ENCODE results near the gene EXOC1. TPM values are rescaled to one million over a fixed set of nuclear protein-coding genes. Genes with fewer than 3 reads are reported as not detected.

Gene EXOC1
- total RNA-seq, 3 donors from 2014 or later, result 15.9 to 16.4 (median 16.2) TPM

DNA sequence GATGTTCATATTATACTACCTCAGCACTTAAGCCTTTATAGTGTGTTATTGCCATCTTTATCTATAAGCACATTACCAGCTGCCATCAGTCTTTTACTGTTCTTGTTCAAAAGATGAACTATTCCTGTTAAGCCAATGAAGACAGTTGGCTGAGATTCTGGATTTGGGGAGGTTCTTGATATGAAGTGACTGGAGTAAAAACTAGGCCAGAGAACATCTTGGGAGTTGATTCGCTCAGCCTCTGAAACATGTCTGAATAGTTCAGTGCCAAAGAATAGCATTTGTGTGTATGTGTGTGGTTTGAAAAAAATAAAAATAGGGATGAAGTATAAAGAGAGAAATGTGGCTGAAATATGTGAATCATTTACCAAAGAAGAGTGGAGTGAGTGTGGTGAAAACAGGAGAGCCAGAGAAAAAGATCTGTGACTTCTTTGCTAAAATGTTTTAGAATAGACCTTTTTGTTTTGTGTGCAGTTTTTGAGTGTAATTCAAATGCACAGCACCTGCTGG lies 15.2 kb downstream of the EXOC1 start:
- Mint-ChIP-seq H3K9me3 (no peaks in the 10 kb centered on the region), H3K4me1 (ENCODE audit: low read depth) (peaks cover 20% of the 10 kb centered on the region), H3K4me3 (no peak overlapping the region), H3K27me3 (ENCODE audit: low read depth) (no peaks in the 10 kb centered on the region), H3K36me3 (ENCODE audit: insufficient read depth) (peaks cover 29% of the 10 kb centered on the region)
- ATAC-seq, result no peak
- no peak for DNase-seq

DNA sequence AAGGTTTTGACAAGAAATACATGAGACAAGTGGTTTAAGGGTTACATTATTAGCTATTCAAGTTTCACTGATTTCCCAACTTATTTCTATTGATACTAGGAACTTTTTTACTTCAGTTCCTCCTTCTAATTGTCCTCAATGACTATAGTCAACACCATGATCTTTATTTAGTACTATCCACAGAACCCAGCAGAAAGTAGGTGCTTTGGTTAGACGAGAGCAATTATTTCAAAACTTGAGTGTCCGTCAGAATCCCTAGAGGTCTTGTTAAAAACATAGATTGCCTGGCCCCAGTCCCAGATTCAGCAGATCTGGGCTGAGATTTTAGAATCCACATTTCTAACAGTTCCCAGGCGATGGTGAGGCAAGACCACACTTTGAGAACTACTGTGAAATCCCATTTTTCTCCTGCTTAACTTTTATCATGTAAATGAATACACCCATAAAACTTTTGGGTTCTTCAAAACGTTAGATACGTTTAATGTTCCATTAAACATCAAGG lies 17.9 kb downstream of the EXOC1 start:
- no peak overlapping the region for H3K4me3 Mint-ChIP-seq
- no peak for DNase-seq
- H3K9me3 Mint-ChIP-seq, result no peaks in the 10 kb centered on the region
- no peaks in the 10 kb centered on the region for H3K27me3 Mint-ChIP-seq (ENCODE audit: low read depth)
- peaks cover 7% of the 10 kb centered on the region for H3K4me1 Mint-ChIP-seq (ENCODE audit: low read depth)
- no peak for ATAC-seq
- H3K36me3 Mint-ChIP-seq (ENCODE audit: insufficient read depth), result peaks cover 34% of the 10 kb centered on the region

DNA sequence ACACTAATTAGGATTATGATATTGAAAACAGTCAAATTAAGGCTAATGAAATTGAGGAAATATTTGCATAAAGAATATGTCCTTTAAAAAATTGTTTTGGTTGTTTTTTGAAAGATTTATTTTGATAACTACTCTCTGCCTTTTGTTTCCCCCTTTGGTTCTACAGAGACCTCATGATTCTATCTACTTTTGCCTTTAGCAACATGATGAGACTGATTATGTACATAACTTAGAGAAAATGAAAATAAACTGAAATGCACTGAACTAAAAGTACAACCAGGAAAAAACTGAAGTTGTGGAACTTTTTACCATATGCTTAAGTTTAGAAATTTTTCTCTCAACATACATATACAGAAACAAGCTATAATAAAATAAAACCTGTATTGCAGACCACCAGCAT lies 21.4 kb downstream of the EXOC1 start:
- H3K27me3 Mint-ChIP-seq (ENCODE audit: low read depth), result no peaks in the 10 kb centered on the region
- H3K9me3 Mint-ChIP-seq, result no peaks in the 10 kb centered on the region
- no peak for ATAC-seq
- H3K36me3 Mint-ChIP-seq (ENCODE audit: insufficient read depth), result peaks cover 44% of the 10 kb centered on the region
- no peak for DNase-seq
- no peak overlapping the region for H3K4me3 Mint-ChIP-seq
- no peaks in the 10 kb centered on the region for H3K4me1 Mint-ChIP-seq (ENCODE audit: low read depth)

DNA sequence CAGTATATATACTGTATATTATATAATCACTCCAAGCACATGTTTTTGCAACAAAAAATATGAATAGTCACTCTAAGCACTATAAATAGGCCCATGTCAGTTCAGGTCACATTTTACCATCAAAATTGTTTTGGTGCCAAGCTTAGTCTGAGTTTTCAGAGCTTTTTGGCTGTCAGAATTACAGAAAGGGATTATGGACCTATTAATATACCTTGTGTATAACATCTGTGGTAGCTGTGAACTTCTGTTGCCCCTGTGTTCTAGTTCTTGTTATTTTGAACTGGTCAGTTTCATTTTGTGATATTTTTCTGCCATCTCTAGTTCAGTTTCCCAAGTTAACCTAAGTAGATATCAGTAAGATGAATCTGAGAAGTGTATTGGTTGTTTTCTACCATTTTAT lies 22.9 kb downstream of the EXOC1 start:
- Mint-ChIP-seq H3K27me3 (ENCODE audit: low read depth) (no peaks in the 10 kb centered on the region), H3K4me1 (ENCODE audit: low read depth) (no peaks in the 10 kb centered on the region), H3K4me3 (no peak overlapping the region), H3K36me3 (ENCODE audit: insufficient read depth) (peaks cover 41% of the 10 kb centered on the region), H3K9me3 (no peaks in the 10 kb centered on the region)
- ATAC-seq (no peak), DNase-seq (no peak)

DNA sequence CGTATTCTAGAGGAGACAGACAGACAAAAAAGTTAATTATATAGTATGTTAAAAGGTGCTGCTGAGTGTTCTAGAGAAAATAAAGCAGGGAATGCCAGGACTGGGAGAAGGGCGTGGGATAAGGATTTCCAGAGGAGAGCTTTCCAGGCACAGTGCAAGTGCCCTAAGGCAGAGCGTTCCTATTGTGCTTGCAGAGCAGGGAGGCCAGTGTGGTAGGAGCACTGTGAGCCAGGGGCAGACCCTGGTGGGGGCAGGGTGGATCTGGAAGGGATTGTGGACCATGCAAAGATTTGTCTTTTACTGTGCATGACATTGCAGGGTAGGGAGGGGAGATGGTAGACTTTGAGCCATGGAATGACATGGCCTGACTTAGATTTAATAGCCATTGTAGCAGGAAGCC lies 25.8 kb downstream of the EXOC1 start:
- H3K9me3 Mint-ChIP-seq, result no peaks in the 10 kb centered on the region
- no peak overlapping the region for H3K4me3 Mint-ChIP-seq
- ATAC-seq (no peak), DNase-seq (no peak)
- peaks cover 40% of the 10 kb centered on the region for H3K36me3 Mint-ChIP-seq (ENCODE audit: insufficient read depth)
- no peaks in the 10 kb centered on the region for H3K4me1 Mint-ChIP-seq (ENCODE audit: low read depth)
- no peaks in the 10 kb centered on the region for H3K27me3 Mint-ChIP-seq (ENCODE audit: low read depth)

DNA sequence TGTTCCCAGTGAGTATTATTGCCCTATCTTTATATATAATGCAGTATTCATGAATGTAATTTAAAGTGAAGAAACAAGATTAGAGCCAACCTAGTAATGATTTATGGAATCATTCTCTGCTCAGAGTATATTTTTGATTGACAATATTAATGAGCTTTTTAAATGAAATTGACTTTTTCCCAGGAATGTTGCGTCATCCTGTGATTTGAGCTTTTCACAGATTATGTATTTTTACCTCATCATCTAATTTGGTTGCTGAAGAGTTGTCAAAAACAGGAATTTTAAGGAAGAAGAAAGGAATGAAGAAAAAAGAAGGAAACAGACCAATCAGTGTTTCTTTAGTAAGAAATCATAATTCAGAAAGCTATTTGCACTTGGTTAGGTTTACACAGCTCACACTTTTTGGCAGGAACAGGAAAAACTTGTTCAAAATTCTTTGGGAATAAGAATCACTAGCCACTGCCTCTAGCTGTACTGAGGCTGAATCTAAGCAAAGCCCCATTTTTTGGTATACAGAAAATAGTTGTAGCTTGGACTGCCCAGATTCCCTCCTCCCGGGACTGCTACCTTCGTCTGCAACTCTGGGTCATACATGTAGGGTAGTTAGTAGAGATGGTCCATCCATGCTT lies 27.3 kb downstream of the EXOC1 start:
- ATAC-seq, result no peak
- Mint-ChIP-seq H3K4me3 (no peak overlapping the region), H3K36me3 (ENCODE audit: insufficient read depth) (peaks cover 35% of the 10 kb centered on the region), H3K9me3 (no peaks in the 10 kb centered on the region), H3K4me1 (ENCODE audit: low read depth) (no peaks in the 10 kb centered on the region), H3K27me3 (ENCODE audit: low read depth) (no peaks in the 10 kb centered on the region)
- no peak for DNase-seq

DNA sequence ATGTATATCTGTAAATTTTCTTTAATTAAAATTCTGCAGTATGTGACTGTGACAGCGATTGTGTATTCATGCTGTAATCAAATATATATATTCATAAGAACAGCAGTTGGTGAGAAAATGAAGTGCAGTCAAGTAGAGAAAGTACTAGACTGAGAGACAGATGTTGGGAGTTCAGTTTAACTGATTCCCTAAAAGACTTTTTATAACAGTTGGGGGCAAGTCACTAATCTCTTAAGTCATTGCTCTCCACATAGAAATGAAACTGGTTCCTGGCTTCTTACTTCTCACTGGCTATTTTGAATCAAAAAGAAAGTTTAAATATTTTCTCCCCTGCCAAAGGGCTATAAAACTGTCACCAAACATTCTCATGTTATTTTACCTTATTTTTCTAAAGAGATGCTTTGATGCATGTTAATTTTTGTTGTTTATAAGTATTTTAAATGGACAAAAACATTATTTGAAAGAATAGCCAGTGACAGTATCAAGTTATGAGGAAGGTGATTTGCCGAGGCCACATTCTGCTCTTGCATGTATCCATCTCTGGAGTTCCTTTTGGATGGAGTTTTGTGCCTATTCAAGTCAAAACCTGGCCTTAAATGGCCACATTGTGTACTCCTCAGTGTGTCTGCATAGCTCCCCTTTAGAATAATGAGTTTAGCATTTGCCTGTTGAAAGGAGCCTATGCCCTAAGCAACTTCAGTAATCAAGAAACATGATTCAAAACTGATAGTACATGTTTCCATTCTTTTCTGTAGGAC lies 30.8 kb downstream of the EXOC1 start:
- no peak for ATAC-seq
- Mint-ChIP-seq H3K4me1 (ENCODE audit: low read depth) (peaks cover 8% of the 10 kb centered on the region), H3K4me3 (no peak overlapping the region), H3K36me3 (ENCODE audit: insufficient read depth) (peaks cover 20% of the 10 kb centered on the region), H3K9me3 (no peaks in the 10 kb centered on the region), H3K27me3 (ENCODE audit: low read depth) (no peaks in the 10 kb centered on the region)
- no peak for DNase-seq

DNA sequence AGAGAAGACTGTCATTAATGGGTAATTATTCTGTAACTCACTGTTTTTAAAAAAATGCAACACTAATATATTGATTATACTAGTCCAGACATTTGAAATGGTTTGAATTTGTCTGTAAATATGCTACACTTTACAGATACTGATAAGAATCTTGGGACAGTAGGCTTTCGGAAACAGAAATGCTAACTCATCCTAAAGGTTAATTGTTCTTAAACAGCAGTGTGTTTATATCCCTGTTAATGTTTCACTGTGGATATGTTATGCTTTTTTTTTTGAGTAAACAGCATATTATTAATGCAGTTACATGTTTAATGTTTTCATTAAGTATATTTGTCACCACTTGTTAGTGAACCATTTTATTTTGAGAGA lies 31.4 kb downstream of the EXOC1 start:
- Mint-ChIP-seq H3K27me3 (ENCODE audit: low read depth) (no peaks in the 10 kb centered on the region), H3K9me3 (no peaks in the 10 kb centered on the region), H3K4me1 (ENCODE audit: low read depth) (peaks cover 8% of the 10 kb centered on the region), H3K36me3 (ENCODE audit: insufficient read depth) (peaks cover 17% of the 10 kb centered on the region), H3K4me3 (no peak overlapping the region)
- no peak for ATAC-seq
- no peak for DNase-seq

DNA sequence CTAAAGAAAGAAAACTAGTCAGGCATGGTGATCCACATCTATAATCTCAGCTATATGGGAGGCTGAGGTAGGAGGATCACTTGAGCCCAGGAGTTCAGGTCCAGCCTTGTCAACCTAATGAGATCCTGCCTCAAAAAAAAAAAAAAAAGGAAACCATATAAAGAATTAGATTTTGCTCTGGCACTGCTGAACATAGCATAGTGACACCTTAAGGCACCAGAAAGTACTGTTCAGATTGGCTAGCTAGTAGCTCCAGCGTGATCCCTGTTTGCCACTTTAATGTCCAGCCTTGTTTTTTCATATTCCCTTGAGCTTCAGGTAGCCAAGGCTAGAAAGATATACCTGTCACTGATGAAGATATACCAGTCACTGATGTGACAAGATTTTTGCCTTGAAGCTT lies 34.1 kb downstream of the EXOC1 start:
- Mint-ChIP-seq H3K36me3 (ENCODE audit: insufficient read depth) (peaks cover 13% of the 10 kb centered on the region), H3K4me3 (no peak overlapping the region), H3K9me3 (no peaks in the 10 kb centered on the region), H3K4me1 (ENCODE audit: low read depth) (peaks cover 25% of the 10 kb centered on the region), H3K27me3 (ENCODE audit: low read depth) (no peaks in the 10 kb centered on the region)
- ATAC-seq (no peak), DNase-seq (no peak)

DNA sequence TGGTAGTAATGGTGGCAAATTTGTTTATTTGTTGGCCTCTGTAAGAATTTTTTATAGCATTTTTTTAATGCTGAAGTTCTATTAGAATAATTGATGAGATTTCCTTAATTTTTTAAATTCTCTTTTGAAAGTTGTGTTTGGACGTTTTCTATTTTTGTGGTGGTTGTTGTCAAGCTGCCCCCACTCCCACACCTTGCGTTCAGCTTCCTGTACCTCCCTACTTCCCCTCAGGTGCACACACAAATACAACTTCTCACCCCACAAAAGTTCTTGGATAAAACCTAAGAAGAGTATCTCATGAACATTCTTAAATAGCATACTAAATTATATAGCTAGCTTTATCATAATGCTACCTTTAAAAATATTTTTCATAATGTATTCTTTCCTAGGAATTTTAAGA lies 38.7 kb downstream of the EXOC1 start:
- Mint-ChIP-seq H3K27me3 (ENCODE audit: low read depth) (no peaks in the 10 kb centered on the region), H3K4me3 (no peak overlapping the region), H3K9me3 (no peaks in the 10 kb centered on the region), H3K4me1 (ENCODE audit: low read depth) (peaks cover 23% of the 10 kb centered on the region), H3K36me3 (ENCODE audit: insufficient read depth) (peaks cover 22% of the 10 kb centered on the region)
- DNase-seq (no peak), ATAC-seq (no peak)

DNA sequence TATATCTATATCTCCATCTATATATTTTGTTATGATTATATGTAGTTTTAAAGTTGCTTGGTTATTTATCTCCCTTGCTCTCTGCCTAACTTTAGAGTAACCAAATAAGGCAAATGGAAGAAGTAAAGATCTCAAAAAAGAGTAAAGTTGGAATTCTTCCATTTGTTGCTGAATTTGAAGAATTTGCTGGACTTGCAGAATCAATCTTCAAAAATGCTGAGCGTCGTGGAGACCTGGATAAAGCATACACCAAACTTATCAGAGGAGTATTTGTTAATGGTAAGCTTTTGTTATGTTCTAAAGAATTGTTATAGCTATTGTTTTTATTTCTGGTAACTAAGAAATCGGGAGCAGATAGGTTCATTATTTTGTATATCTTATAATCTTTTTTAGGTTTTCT lies 43.2 kb downstream of the EXOC1 start:
- DNase-seq (no peak), ATAC-seq (no peak)
- peaks cover 10% of the 10 kb centered on the region for H3K4me1 Mint-ChIP-seq (ENCODE audit: low read depth)
- peaks cover 25% of the 10 kb centered on the region for H3K36me3 Mint-ChIP-seq (ENCODE audit: insufficient read depth)
- H3K9me3 Mint-ChIP-seq, result no peaks in the 10 kb centered on the region
- no peak overlapping the region for H3K4me3 Mint-ChIP-seq
- no peaks in the 10 kb centered on the region for H3K27me3 Mint-ChIP-seq (ENCODE audit: low read depth)

DNA sequence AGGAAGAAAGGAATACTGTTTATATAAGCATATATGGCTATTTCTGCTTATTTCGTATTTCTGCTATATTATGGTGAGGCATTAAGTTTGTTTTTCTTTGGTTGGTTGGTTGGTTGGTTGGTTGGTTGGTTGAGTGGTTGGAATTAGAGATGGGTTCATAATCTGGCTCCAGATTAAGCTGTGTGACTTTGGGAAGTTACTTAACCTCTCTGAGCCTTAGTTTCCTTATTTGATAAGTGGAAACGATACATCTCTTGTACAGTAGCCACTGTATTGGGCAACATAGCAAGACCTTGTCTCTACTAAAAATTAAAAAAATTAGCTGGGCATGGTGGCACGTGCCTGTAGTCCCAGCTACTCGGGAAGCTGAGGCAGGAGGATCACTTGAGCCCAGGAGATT lies 49.2 kb downstream of the EXOC1 start:
- H3K4me1 Mint-ChIP-seq (ENCODE audit: low read depth), result peaks cover 25% of the 10 kb centered on the region

DNA sequence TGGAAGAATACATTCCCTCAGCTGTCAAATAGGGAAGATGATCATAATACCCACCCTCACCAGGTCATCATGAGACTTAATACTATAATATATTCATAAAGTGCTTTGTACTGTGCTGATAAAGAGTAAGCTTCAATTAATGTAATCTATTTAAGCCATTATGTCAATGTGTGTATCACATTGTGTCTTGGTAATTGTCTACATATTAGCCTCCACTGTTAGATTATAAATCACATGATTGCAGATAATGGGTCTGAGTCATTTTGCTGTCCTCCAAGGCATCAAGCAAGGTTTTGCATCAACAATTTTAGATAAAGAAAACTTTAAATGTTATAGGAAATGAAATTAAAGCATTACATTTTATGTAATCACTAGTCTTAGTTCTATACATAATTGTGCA lies 50.1 kb downstream of the EXOC1 start:
- DNase-seq (no peak), ATAC-seq (no peak)
- Mint-ChIP-seq H3K4me1 (ENCODE audit: low read depth) (peaks cover 26% of the 10 kb centered on the region), H3K36me3 (ENCODE audit: insufficient read depth) (peaks cover 32% of the 10 kb centered on the region), H3K9me3 (no peaks in the 10 kb centered on the region), H3K27me3 (ENCODE audit: low read depth) (no peaks in the 10 kb centered on the region), H3K4me3 (no peak overlapping the region)

More for the DNA sequence above, 49.2 kb downstream of the EXOC1 start:
- Mint-ChIP-seq H3K27me3 (ENCODE audit: low read depth) (no peaks in the 10 kb centered on the region), H3K9me3 (no peaks in the 10 kb centered on the region), H3K36me3 (ENCODE audit: insufficient read depth) (peaks cover 32% of the 10 kb centered on the region), H3K4me3 (no peak overlapping the region)
- no peak for ATAC-seq
- DNase-seq, result no peak

DNA sequence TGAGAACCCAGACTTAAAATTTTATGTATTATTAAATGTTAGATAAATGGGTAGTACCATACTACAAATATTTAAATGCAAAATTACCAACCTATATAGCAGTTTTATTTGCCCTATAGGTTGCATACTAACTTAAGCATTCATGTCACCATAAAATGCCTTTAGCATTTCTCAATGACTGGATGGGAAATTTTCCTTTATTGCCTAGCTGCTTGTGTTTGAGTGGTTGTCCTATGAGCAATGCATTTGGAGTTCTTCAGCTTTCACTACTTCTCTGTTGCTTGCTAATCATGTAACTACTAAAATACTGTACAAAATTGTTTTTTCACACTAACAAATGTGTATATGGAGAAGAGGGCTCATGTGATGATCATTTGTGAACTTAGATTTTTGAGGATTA lies 51.1 kb downstream of the EXOC1 start:
- Mint-ChIP-seq H3K4me3 (no peak overlapping the region), H3K27me3 (ENCODE audit: low read depth) (no peaks in the 10 kb centered on the region), H3K9me3 (no peaks in the 10 kb centered on the region), H3K4me1 (ENCODE audit: low read depth) (peaks cover 26% of the 10 kb centered on the region), H3K36me3 (ENCODE audit: insufficient read depth) (peaks cover 32% of the 10 kb centered on the region)
- ATAC-seq, result no peak
- DNase-seq, result no peak

DNA sequence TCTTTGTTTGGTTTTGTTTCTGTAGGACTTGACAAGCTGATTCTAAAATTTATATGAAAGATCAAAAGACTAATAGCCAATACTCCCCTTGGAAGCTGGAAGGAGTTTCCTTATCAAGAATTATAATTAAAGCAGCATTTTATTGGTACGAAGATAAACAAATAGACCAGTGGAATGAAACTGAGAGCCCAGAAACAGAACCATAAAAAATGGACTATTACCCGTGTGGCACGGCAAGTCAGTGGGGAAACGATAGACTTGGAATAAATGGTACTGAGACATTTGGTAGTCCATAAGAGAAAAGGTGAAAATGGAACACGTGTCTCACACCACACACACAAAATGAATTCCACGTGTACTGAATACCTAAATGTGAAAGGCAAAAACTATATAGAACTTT lies 52.9 kb downstream of the EXOC1 start:
- DNase-seq, result no peak
- Mint-ChIP-seq H3K36me3 (ENCODE audit: insufficient read depth) (peaks cover 20% of the 10 kb centered on the region), H3K27me3 (ENCODE audit: low read depth) (no peaks in the 10 kb centered on the region), H3K9me3 (no peaks in the 10 kb centered on the region), H3K4me1 (ENCODE audit: low read depth) (peaks cover 26% of the 10 kb centered on the region), H3K4me3 (no peak overlapping the region)
- ATAC-seq, result no peak
